ENCODE results near the gene HIPK1.

DNA sequence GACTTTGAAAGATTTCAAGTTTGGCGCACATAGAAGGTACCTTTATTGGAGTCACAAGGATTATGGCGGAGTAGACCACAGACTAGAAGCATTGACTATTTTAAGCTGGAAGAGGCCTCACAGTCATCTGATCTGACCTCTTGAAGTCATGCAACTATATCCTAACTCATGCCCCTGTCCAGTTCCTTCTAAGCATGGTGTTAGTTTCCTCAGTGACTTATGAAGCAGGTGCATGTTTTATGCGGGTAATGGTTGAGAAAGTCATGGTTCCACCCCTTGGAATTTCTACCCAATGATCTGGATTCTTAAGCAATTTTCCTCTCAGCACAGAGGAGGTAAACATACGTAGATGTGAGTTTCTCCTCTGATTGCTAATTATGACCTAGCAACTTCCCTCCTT lies 61.8 kb downstream of the HIPK1 start:
- TF ChIP-seq, protein P1, sequence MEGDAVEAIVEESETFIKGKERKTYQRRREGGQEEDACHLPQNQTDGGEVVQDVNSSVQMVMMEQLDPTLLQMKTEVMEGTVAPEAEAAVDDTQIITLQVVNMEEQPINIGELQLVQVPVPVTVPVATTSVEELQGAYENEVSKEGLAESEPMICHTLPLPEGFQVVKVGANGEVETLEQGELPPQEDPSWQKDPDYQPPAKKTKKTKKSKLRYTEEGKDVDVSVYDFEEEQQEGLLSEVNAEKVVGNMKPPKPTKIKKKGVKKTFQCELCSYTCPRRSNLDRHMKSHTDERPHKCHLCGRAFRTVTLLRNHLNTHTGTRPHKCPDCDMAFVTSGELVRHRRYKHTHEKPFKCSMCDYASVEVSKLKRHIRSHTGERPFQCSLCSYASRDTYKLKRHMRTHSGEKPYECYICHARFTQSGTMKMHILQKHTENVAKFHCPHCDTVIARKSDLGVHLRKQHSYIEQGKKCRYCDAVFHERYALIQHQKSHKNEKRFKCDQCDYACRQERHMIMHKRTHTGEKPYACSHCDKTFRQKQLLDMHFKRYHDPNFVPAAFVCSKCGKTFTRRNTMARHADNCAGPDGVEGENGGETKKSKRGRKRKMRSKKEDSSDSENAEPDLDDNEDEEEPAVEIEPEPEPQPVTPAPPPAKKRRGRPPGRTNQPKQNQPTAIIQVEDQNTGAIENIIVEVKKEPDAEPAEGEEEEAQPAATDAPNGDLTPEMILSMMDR (IDR thresholded peaks at IDR 0.05): no peak
- TF ChIP-seq POLR2AphosphoS5 (IDR thresholded peaks at IDR 0.05): no peak
- TF ChIP-seq EP300 (IDR thresholded peaks at IDR 0.05): no peak
- TF ChIP-seq POLR2A (IDR thresholded peaks at IDR 0.05): no peak

All from sigmoid colon (tissue), 4 donors.